Measurements from ENCODE around the gene SPATA9.
"Not testable (repeated sequence)": the region's sequence is repeated elsewhere in the genome, so short reads cannot be mapped to it uniquely, and the experiment has no call there.

The SPATA9 gene

GRCh38 chr5:95715799-95716461, 33.1 kb upstream of the SPATA9 start:
- no peak for DNase-seq

DNA sequence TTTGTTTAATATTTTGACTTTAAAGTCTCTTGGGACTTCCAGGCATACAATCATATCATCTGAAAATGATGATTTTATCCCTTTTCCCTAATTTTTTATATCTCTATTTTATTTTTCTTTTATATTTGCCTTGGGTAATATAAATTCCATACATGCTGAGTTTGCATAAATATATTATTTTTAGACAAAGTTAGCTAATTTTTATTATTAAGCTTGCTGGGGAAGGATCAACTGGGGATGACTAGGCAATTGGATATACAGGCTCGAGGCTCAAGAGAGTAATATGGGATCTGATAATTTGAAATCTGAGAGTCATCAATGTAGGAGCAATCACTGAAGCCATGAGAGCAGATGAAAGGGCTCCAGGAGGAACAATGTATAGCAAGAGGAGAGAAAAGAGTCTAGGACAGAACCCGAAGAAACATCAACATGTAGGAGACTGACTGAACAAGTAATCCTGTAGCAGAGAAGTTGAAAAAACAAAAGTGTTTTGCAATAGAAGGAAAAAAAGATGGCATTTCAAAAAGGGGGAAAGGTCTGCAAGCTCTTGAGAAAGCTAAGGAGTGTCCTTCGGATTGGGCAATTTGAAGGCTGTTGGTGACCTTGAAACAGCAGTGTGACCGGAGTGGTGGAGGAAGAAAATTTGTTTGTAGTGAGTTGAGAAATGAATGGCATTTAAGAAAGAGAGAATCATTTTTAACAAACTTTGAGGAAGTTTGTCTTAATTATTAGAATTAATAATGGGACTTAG, 31.3 kb upstream of the SPATA9 start:
- DNase-seq = no peak

GRCh38 chr5:95713246-95713645, 30.5 kb upstream of the SPATA9 start:
- DNase-seq = peak; percentile 25

- DNase-seq = peak; percentile 96
Measured at GRCh38 chr5:95712347-95712958, 29.7 kb upstream of the SPATA9 start.

DNA sequence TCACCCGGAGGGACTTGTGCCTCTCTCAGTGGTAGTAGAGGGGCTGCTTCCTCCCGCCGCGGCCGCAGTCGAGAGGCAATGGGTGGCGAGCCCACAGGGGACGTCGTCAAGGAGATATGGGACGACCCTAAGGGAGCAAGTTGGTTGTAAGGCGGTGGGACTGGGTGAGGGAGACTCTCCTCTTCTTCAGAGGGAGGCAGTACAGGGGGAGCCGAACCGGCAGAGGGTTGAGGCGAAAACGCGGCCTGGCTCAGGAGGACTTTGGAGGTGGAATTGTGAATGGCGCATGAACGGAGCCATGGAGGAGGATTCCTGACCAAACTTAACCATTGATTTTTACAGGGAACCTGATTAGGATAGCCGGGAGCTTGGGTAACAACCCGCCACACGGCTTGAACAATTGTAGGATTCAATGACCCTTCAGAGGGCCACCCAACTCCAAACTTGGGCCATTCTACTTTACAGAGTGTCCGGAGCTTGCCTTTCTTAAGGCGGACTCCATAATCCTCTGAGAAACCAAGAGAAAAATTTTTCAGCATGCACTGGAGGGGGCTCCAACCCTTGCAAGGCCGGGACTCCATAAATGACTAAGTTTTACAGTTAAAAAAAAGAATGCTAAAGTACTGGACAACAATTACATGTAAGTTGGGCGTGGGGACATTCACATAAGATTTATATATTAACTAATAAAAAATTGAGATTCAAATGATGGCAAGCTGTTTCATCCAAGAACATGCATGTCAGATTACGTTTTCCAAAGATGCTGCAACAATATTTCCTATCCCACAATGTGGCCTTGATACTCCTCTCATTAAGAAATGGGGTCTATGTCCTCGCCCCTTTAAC, 28.9 kb upstream of the SPATA9 start:
- DNase-seq = no peak

- DNase-seq = not testable (repeated sequence)
Measured at GRCh38 chr5:95710651-95711500, 28.1 kb upstream of the SPATA9 start.

DNA sequence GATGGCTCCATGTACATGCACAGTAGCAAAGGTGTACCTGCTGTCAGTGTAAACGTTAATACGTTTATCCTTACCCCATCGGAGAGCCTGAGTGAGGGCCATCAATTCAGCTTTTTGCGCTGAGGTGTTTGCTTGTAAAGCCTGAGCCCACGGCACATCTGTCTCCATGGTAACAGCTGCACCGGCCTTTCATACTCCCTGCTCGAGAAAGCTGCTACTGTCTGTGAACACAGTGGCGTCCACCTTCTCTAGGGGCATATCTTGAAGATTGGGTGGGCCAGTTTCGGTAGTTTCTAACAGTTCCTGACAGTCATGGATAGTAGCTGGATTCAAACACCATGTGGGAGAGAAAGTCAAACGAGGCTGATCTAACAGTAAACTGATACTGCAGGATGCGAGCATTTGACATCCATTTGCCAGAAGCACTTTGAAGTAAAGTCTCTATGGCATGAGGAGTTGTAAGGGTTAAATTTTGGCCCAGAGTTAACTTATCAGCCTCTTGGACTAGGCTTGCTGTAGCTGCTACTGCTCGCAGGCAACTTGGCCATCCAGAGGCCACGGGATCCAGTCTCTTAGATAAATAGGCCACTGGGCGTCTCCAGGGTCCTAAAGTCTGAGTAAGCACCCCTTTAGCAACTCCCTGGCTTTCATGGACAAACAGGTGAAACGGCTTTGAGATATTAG, 27.3 kb upstream of the SPATA9 start:
- DNase-seq = peak; percentile 94

DNA sequence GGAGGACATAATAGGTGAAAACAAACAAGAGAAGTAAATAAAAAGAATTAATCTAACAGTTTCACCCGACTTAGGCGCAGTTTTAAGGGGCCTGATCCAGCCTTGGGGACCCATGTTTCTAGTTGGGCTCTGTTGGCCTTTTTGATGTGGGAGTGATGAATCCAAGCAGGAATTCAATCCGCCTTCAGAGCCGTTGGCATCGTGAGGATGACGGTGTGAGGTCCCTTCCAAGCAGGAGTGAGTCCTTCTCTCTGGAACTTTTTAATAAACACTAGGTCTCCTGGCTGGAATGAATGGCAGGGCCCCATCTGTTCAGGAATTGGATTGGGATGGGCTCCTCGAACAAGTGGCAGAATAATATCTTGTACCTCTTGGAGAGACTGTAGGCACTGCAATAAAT, 26.1 kb upstream of the SPATA9 start:
- DNase-seq = no peak

GRCh38 chr5:95707534-95708188, 24.9 kb upstream of the SPATA9 start:
- not testable (repeated sequence) for DNase-seq

DNA sequence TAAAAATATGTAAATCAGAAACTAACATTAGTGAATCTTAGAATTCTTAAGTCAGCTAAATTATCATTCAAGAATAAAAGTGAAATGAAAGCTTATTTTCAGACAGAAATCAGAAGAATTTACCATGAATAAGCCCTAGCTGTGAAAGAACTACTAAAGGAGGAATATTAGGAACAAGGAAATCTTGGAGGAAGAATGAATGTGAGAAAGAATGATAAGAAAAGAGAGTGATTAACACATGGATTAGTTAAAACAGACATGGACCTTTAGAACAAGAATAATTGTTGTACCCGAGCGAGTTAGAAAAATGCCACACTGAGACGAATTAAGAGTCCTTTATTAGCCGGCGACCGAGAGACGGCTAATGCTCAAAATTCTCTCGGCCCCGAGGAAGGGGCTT, 24.3 kb upstream of the SPATA9 start:
- DNase-seq = no peak

DNA sequence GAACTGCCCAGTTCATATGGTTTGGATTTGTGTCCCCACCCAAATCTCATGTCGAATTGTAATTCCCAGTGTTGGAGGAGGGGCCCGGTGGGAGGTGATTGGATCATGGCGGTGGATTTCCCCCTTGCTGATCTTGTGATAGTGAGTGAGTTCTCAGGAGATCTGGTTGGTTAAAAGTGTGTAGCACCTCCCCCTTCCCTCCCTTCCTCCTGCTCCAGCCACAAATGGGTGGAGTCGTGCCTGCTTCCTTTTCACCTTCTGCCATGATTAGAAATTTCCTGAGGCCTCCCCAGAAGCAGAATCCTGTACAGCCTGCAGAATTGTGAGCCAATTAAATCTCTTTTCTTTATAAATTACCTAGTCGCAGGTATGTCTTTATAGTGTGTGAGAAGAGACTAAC, 23.4 kb upstream of the SPATA9 start:
- not testable (repeated sequence) for DNase-seq

DNA sequence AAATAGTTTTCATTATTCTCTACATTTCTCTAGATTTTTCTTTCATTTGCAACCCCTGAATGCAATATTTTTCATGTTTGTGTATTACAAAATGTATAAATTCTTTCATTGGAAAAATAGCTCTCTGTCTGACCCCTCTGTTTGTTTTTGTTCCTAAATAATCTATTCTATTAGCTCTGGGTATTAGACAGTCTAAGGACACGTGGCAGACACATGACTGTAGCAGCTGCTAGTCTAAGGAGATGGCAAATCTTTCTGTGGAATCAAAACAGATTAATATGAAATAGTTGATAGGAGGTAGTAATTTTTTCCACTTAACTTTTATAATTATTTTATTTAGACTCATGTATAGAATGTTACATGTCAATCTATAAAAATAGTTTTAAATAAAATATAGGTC, 21.4 kb upstream of the SPATA9 start:
- DNase-seq = no peak

DNA sequence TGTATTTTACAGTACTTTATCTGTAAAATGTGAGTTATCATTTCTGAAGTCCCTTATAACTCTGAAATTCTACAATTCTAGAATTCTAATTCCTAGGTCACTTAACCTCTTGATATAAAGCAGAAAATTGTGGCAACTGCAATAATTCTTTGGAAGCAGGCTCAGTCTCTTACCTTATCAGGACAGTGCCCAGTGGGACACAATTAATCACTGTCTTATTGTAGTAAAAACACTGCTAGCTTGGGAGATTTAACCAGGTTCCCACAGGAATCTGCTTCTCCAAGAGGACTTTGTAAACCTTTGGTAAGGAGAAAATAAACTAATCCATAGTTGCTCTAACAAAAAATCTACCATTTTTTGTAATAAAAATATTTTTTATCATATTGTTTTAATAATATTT, 18.3 kb upstream of the SPATA9 start:
- no peak for DNase-seq

DNA sequence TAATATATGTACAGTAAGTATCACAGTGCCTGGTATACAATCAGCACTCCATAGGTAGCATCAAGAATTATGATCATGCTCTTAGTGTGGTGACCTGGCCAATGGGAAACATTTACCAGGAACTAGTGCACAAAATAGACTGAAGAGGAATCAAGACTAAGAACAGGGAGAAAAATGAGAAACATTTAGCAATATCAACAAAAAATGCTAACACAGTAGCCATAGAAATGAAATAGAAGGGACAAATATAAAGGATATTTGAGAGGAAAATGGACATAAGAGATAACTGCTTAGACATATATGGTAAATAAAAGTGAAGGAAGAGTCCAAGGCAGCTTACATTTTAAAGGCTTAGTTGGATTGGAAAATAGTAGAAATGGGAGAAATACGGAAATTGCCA, 16.5 kb upstream of the SPATA9 start:
- no peak for DNase-seq

DNA sequence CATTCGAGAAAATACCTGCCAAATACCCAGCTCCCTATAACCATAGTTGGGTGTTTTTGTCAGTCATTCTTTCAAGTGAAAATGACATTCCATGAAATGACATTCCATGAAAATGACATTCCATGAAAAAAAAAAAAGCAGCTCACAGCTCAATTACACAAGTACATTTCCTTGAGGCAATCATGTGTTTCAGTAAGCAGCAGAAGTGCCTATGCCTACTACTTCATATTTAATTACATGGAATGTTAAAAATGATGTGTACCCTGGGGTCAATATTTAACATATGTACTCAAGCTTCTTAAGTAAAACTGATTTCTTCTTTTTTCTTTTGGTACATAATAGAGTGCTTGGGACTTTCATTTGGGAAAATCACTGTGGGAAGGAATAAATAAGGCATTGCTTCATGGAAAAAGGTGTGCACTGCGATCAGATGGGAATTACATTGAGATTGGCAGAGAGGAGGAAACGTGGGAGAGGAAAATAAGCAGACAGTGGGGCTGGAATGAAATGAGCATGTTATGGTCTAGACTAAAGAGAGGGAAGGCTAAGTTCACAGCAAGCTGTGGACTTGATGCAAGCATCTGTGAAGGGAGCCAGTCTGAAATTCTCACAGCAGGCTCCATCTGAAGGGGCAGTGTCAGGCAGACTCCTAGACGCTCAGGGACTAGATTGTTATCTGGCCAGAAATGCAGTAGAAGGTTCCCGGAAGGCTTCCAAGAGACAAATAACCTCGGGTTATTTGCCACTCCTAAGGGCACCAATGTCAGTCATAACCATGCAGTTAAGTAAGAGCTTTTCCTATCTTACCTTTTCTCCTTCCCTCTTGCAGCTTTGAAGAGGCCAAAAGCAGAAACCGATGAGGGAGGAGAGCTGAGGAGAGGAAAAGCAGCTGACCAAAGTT, 15.2 kb upstream of the SPATA9 start:
- DNase-seq = peak; percentile 49

GRCh38 chr5:95690333-95690732, 7.5 kb upstream of the SPATA9 start:
- no peak for DNase-seq

DNA sequence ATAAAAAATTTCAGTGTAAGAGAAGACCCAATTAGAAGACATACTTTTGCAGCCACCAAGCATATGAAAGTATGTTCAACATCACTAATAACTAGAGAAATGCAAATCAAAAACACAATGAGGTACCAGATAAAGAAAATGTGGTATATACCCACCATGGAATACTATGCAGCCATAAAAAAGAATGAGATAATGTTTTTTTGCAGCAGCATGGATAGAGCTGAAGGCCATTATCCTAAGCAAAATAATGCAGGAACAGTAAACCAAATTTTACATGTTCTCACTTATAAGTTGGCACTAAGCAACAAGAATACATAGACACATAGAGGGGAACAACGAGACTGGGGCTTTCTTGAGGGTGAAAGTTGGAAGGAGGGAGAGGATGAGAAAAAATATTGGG, 6.9 kb upstream of the SPATA9 start:
- no peak for DNase-seq

- no peak for DNase-seq
Measured at GRCh38 chr5:95686651-95687050, 3.9 kb upstream of the SPATA9 start.

- DNase-seq = no peak
Measured at GRCh38 chr5:95684361-95684760, 1.6 kb upstream of the SPATA9 start.

- DNase-seq = no peak
Measured at GRCh38 chr5:95673081-95673480, 9.7 kb downstream of the SPATA9 start.
